Measurements from ENCODE around the gene LIN28B. TPM values are rescaled to one million over a fixed set of nuclear protein-coding genes. Genes with fewer than 3 reads are reported as not detected.
A peak's percentile ranks its signal among the peaks of the same experiment; 100 is the strongest.
"Not testable (repeated sequence)": the region's sequence is repeated elsewhere in the genome, so short reads cannot be mapped to it uniquely, and the experiment has no call there.

The LIN28B gene
- total RNA-seq, 4 donors from 2014 or later, result 0.14 TPM; not detected in 3

DNA sequence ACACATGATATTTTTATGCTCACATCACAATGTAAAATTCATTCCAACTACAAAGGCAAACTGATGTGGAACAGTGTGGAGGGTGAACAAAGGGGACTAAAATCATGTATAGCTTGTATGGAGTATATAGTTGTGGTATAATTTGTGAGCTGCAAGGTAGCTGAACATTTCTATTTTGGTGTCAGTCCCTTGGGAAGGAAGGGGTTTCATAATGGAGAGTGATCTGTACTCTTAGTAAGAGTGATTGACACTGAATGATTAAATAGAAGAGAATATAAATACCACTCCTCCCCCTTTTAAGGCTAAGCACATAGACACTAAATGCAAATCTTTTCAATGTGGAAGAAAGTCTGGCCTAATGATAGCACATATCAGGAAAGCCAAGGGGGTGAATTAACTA is 118.3 kb downstream of the LIN28B start:
- H3K4me1 ChIP-seq, result no peaks in the 10 kb centered on the region
- no peak overlapping the region for H3K4me3 ChIP-seq
- DNase-seq, result no peak
- no peaks in the 10 kb centered on the region for H3K36me3 ChIP-seq
- H3K9me3 ChIP-seq, result no peaks in the 10 kb centered on the region
- H3K27me3 ChIP-seq, result no peaks in the 10 kb centered on the region
- H3K27ac ChIP-seq, result no peak overlapping the region
- intact Hi-C loops (cut with DNase I; ENCODE audit: low total_unique reads), result no loop called here
- TF ChIP-seq POLR2A (IDR thresholded peaks at IDR 0.05), result no peak
- TF ChIP-seq, protein P1, sequence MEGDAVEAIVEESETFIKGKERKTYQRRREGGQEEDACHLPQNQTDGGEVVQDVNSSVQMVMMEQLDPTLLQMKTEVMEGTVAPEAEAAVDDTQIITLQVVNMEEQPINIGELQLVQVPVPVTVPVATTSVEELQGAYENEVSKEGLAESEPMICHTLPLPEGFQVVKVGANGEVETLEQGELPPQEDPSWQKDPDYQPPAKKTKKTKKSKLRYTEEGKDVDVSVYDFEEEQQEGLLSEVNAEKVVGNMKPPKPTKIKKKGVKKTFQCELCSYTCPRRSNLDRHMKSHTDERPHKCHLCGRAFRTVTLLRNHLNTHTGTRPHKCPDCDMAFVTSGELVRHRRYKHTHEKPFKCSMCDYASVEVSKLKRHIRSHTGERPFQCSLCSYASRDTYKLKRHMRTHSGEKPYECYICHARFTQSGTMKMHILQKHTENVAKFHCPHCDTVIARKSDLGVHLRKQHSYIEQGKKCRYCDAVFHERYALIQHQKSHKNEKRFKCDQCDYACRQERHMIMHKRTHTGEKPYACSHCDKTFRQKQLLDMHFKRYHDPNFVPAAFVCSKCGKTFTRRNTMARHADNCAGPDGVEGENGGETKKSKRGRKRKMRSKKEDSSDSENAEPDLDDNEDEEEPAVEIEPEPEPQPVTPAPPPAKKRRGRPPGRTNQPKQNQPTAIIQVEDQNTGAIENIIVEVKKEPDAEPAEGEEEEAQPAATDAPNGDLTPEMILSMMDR (IDR thresholded peaks at IDR 0.05), result no peak

DNA sequence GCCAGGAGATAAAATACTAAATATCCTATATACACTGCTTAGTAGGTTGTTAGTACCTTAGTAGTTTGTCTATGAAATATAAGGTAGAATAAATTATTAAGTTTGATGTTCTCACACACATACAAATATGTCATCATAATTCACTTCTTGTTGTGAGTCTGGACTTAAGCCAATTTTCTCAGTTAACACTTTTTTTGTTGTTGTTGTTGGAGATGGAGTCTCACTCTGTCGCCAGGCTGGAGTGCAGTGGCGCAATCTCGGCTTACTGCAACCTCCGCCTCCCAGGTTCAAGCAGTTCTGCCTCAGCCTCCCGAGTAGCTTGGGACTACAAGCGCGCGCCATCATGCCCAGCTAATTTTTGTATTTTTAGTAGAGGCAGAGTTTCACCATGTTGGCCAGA is 119.5 kb downstream of the LIN28B start:
- H3K36me3 ChIP-seq; H3K9me3 ChIP-seq; DNase-seq; H3K4me1 ChIP-seq; H3K27me3 ChIP-seq; intact Hi-C loops (cut with DNase I; ENCODE audit: low total_unique reads); H3K27ac ChIP-seq; H3K4me3 ChIP-seq: not testable (repeated sequence)

DNA sequence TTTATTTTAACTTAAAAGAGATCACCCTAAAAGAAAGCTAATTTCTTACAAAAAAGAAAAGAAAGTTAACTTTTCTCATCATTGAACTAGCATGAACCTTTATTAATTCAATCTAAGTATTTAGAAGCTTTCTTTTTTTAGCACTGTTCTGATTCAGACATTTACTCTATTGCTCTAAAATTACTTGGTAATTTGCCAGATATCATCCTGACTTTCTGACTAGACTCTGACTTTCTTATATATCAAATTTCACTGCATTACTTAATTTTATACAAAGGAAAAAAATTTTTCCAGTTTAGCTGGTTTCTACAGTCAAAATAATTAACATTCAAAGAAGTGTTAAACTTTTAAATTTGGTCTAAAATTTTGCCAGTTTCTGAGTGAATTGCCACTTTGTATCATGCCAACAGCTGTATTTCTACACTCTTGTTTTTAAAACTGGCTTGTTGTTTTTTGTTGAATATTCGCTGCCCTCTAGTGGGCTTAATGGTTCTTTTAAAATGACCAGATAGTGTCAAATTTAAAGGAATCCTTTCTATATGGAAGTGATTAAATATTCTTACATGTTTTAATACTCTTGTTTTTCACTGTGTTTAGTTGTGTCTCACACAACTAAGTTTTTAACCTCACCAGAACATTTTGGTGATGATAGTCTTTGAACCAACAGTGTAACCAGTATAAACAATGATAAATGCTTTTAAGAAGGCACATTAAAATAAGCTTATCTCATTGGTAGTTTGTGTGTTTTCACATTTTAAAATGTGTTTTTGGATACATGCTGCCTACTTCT is 120.9 kb downstream of the LIN28B start:
- DNase-seq, result no peak

DNA sequence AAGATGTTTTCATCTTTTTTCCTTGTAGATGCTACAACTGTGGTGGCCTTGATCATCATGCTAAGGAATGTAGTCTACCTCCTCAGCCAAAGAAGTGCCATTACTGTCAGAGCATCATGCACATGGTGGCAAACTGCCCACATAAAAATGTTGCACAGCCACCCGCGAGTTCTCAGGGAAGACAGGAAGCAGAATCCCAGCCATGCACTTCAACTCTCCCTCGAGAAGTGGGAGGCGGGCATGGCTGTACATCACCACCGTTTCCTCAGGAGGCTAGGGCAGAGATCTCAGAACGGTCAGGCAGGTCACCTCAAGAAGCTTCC is 121.4 kb downstream of the LIN28B start:
- no peak overlapping the region for H3K27ac ChIP-seq
- no peak for DNase-seq
- H3K9me3 ChIP-seq, result no peaks in the 10 kb centered on the region
- intact Hi-C loops (cut with DNase I; ENCODE audit: low total_unique reads), result no loop called here
- no peak for TF ChIP-seq POLR2A (IDR thresholded peaks at IDR 0.05)
- TF ChIP-seq, protein P1 (IDR thresholded peaks at IDR 0.05), result no peak
- no peaks in the 10 kb centered on the region for H3K4me1 ChIP-seq
- H3K27me3 ChIP-seq, result no peaks in the 10 kb centered on the region
- H3K4me3 ChIP-seq, result no peak overlapping the region
- no peaks in the 10 kb centered on the region for H3K36me3 ChIP-seq

More for the DNA sequence above, 120.9 kb downstream of the LIN28B start:
- no peaks in the 10 kb centered on the region for H3K4me1 ChIP-seq
- no peak overlapping the region for H3K4me3 ChIP-seq
- no peaks in the 10 kb centered on the region for H3K9me3 ChIP-seq
- H3K27me3 ChIP-seq, result no peaks in the 10 kb centered on the region
- intact Hi-C loops (cut with DNase I; ENCODE audit: low total_unique reads), result no loop called here
- H3K36me3 ChIP-seq, result no peaks in the 10 kb centered on the region
- no peak overlapping the region for H3K27ac ChIP-seq
- TF ChIP-seq POLR2A (IDR thresholded peaks at IDR 0.05), result no peak
- TF ChIP-seq, protein P1 (IDR thresholded peaks at IDR 0.05), result peak in 3 of 4 experiments; percentile 19 to 31 (median 24)

DNA sequence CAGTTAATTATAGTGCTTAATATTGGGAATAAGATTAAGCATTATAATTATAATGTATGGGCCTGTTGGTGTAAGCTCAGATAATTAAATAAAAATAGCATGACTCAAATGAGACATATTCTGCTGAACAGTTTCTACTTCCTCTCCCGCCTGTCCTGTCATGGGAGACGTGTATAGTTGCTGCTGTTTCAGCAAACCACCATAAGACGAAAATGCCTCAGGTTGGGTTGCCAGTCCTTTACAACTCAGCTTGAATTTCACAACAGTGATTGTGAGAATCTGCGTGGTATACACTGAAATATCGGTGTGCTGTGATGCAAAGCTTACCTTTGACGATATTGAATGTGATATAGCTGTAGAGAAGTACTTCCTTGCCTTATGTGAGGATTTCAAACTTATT is 123.4 kb downstream of the LIN28B start:
- no peaks in the 10 kb centered on the region for H3K36me3 ChIP-seq
- H3K4me3 ChIP-seq, result no peak overlapping the region
- no peaks in the 10 kb centered on the region for H3K9me3 ChIP-seq
- no peaks in the 10 kb centered on the region for H3K4me1 ChIP-seq
- H3K27me3 ChIP-seq, result no peaks in the 10 kb centered on the region
- no peak overlapping the region for H3K27ac ChIP-seq
- intact Hi-C loops (cut with DNase I; ENCODE audit: low total_unique reads), result no loop called here
- no peak for DNase-seq
- TF ChIP-seq, protein P1 (IDR thresholded peaks at IDR 0.05), result no peak
- no peak for TF ChIP-seq POLR2A (IDR thresholded peaks at IDR 0.05)

DNA sequence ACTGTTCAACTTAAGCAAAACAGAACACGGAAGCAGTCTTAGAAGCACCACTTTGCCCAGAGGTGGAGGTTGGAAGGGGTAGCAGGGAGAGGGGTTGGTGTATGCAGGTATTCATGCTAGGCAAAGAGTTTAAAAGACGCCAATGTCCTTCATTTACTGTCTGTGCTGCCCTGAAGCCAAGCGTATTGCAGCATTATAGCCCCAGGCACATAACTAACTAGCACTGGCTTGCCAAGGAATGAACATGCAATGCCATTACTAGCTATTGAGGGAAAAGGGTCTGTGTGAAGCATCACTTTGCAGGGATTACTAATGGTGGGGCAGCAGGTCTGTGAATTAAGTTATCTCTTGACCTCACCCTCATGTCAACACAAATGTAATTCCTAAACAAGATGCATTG is 124.8 kb downstream of the LIN28B start:
- intact Hi-C loops (cut with DNase I; ENCODE audit: low total_unique reads); H3K36me3 ChIP-seq; H3K4me3 ChIP-seq; H3K27ac ChIP-seq; H3K9me3 ChIP-seq; H3K4me1 ChIP-seq; H3K27me3 ChIP-seq; DNase-seq: not testable (repeated sequence)
